Measurements from ENCODE around the gene EDNRB.
"Not testable (repeated sequence)": the region's sequence is repeated elsewhere in the genome, so short reads cannot be mapped to it uniquely, and the experiment has no call there.

EDNRB gene

GRCh38 chr13:77918391-77919245 is at the start of gene EDNRB:
EDNRB (minus strand) TSS chr13:77918831; CDS start chr13:77918573, 258 bp downstream.
- no peak for DNase-seq

- no peak for DNase-seq
Observed at GRCh38 chr13:77966671-77967070, 48.0 kb upstream of the EDNRB start.

- no peak for DNase-seq
Observed at GRCh38 chr13:77952737-77953136, 34.1 kb upstream of the EDNRB start.

GRCh38 chr13:77952276-77952675 is 33.6 kb upstream of the EDNRB start:
- no peak for DNase-seq

GRCh38 chr13:77946522-77946921 is 27.9 kb upstream of the EDNRB start:
- no peak for DNase-seq

GRCh38 chr13:77935063-77935462 is 16.4 kb upstream of the EDNRB start:
- DNase-seq, result not testable (repeated sequence)

- DNase-seq, result no peak
Observed at GRCh38 chr13:77930430-77930829, 11.8 kb upstream of the EDNRB start.

GRCh38 chr13:77928909-77929308 is 10.3 kb upstream of the EDNRB start:
- no peak for DNase-seq

GRCh38 chr13:77925616-77926015 is 7.0 kb upstream of the EDNRB start:
- no peak for DNase-seq

- no peak for DNase-seq
Observed at GRCh38 chr13:77919921-77920294, 1.3 kb upstream of the EDNRB start.

GRCh38 chr13:77919246-77919920 is 752 bp upstream of the EDNRB start:
- DNase-seq, result no peak

GRCh38 chr13:77916488-77916887 is 2.1 kb downstream of the EDNRB start:
- DNase-seq, result no peak

GRCh38 chr13:77915686-77916085 is 2.9 kb downstream of the EDNRB start:
- DNase-seq, result no peak

- DNase-seq, result no peak
Observed at GRCh38 chr13:77913003-77913402, 5.6 kb downstream of the EDNRB start.

GRCh38 chr13:77911751-77912150 is 6.9 kb downstream of the EDNRB start:
- no peak for DNase-seq

GRCh38 chr13:77909827-77910226 is 8.8 kb downstream of the EDNRB start:
- DNase-seq, result no peak

- no peak for DNase-seq
Observed at GRCh38 chr13:77908531-77908930, 10.1 kb downstream of the EDNRB start.

GRCh38 chr13:77907666-77908341 is 10.8 kb downstream of the EDNRB start:
- no peak for DNase-seq

- no peak for DNase-seq
Observed at GRCh38 chr13:77904031-77904430, 14.6 kb downstream of the EDNRB start.

GRCh38 chr13:77903435-77903834 is 15.2 kb downstream of the EDNRB start:
- DNase-seq, result no peak

- DNase-seq, result no peak
Observed at GRCh38 chr13:77902319-77902963, 16.2 kb downstream of the EDNRB start.

- no peak for DNase-seq
Observed at GRCh38 chr13:77898097-77898496, 20.5 kb downstream of the EDNRB start.

- no peak for DNase-seq
Observed at GRCh38 chr13:77896977-77897376, 21.7 kb downstream of the EDNRB start.
